Endodermal cell (in vitro differentiated cells): ENCODE measurements around the gene MTX3. TPM values are rescaled to one million over a fixed set of nuclear protein-coding genes. Genes with fewer than 3 reads are reported as not detected.

Experiments used
- DNase-seq: peaks from one replicate; pipeline ENCODE4 v3.0.0-alpha.2; 2017
- H3K27ac ChIP-seq: 2 replicates; pipeline ENCODE4 v1.5.1; 2013; ENCODE audit warnings: mild to moderate bottlenecking, low read depth, low read length, moderate library complexity
- H3K27me3 ChIP-seq: 2 replicates; pipeline ENCODE4 v1.6.1; 2013; ENCODE audit warnings: mild to moderate bottlenecking, low read length, moderate library complexity; ENCODE audit not compliant: insufficient read depth, control insufficient read depth, poor library complexity, severe bottlenecking
- H3K36me3 ChIP-seq: 2 replicates; pipeline ENCODE4 v1.7.0; 2013; ENCODE audit warnings: mild to moderate bottlenecking, low read length, moderate library complexity; ENCODE audit not compliant: control insufficient read depth, insufficient read depth
- H3K4me1 ChIP-seq: one replicate; pipeline ENCODE4 v1.7.0; 2013; ENCODE audit warnings: low read length; ENCODE audit not compliant: control insufficient read depth, insufficient read depth
- H3K4me3 ChIP-seq: 2 replicates; pipeline ENCODE4 v1.5.1; 2013; ENCODE audit warnings: mild to moderate bottlenecking, low read length, moderate library complexity
- H3K9ac ChIP-seq: 2 replicates; pipeline ENCODE4 v1.6.1; 2013; ENCODE audit warnings: mild to moderate bottlenecking, low read length, moderate library complexity; ENCODE audit not compliant: poor library complexity, severe bottlenecking; ENCODE audit errors: extremely low read depth
- H3K9me3 ChIP-seq: 2 replicates; pipeline ENCODE4 v1.6.1; 2013; ENCODE audit warnings: mild to moderate bottlenecking, low read length, moderate library complexity; ENCODE audit not compliant: control insufficient read depth
- H3K27ac Mint-ChIP-seq: 2 replicates; pipeline ENCODE4 v1.8.0; 2020; ENCODE audit warnings: mixed read lengths
- H3K27me3 Mint-ChIP-seq: 2 replicates; pipeline ENCODE4 v1.8.0; 2021; ENCODE audit warnings: mild to moderate bottlenecking, mixed read lengths; ENCODE audit not compliant: insufficient read depth
- H3K36me3 Mint-ChIP-seq: 2 replicates; pipeline ENCODE4 v1.8.0; 2020; ENCODE audit warnings: low read depth, mixed read lengths
- H3K4me1 Mint-ChIP-seq: 2 replicates; pipeline ENCODE4 v1.8.0; 2020; ENCODE audit warnings: mixed read lengths
- H3K4me3 Mint-ChIP-seq: 2 replicates; pipeline ENCODE4 v1.8.0; 2020; ENCODE audit warnings: mild to moderate bottlenecking, moderate library complexity, mixed read lengths
- H3K9me3 Mint-ChIP-seq: 2 replicates; pipeline ENCODE4 v1.8.0; 2020; ENCODE audit warnings: mild to moderate bottlenecking, mixed read lengths
- WGBS, 2 experiments: methylation state at CpG; one replicate each; pipeline versions ENCODE4 v1.1.5 to v1.1.7; 2013; ENCODE audit warnings: missing lambda C conversion rate in 2 of 2, mixed read lengths in 1 of 2; ENCODE audit not compliant: insufficient coverage in 1 of 2, insufficient read length in 1 of 2; 5-methylcytosine and 5-hydroxymethylcytosine counted together
- total RNA-seq, 2 donors: library from RNA; stranded (reverse); fragmentation: NEBNext Ultra II Directional in 1 of 2; extraction: Animal tissue kit (Norgen Biotek cat#: 25700) in 1 of 2; gene quantifications; 2 replicates in 1 of 2; 3 replicates in 1 of 2; pipeline ENCODE4 v1.2.1, GENCODE V29; 2021
- TF ChIP-seq, protein P1 (sequence below): fragments of 200-600 bp; sonication (generic); conservative IDR thresholded peaks from 2 replicates; pipeline ENCODE4 v1.5.0; 2021; ENCODE audit warnings: antibody characterized with exemption, mild to moderate bottlenecking

Gene MTX3
- total RNA-seq, 2 donors from 2014 or later = 25.7 to 39.7 TPM

DNA sequence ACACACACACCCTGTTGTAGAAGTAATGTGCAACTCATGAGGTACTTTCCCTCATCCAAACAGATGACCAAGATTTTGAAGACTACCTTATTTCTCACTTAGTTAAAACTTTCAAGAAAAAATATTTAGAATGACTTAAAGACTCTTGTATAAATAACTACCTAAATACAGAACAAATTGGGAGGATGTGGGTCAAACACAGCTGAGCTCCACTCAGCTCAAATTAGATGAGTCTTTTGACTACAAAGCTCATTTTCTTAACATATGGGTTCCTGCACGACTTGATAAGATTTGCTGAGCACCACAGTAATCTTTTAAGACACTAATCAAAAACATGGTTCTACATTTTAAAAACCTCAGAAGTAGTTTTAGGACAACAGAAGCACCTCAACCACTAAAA, 8.9 kb downstream of the MTX3 start:
- no peaks in the 10 kb centered on the region for H3K27me3 Mint-ChIP-seq
- TF ChIP-seq, protein P1, sequence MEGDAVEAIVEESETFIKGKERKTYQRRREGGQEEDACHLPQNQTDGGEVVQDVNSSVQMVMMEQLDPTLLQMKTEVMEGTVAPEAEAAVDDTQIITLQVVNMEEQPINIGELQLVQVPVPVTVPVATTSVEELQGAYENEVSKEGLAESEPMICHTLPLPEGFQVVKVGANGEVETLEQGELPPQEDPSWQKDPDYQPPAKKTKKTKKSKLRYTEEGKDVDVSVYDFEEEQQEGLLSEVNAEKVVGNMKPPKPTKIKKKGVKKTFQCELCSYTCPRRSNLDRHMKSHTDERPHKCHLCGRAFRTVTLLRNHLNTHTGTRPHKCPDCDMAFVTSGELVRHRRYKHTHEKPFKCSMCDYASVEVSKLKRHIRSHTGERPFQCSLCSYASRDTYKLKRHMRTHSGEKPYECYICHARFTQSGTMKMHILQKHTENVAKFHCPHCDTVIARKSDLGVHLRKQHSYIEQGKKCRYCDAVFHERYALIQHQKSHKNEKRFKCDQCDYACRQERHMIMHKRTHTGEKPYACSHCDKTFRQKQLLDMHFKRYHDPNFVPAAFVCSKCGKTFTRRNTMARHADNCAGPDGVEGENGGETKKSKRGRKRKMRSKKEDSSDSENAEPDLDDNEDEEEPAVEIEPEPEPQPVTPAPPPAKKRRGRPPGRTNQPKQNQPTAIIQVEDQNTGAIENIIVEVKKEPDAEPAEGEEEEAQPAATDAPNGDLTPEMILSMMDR = no peak
- peaks cover 90% of the 10 kb centered on the region for H3K36me3 ChIP-seq
- DNase-seq = no peak
- no peaks in the 10 kb centered on the region for H3K9me3 ChIP-seq
- no peaks in the 10 kb centered on the region for H3K4me1 Mint-ChIP-seq
- H3K4me3 ChIP-seq = no peak overlapping the region
- no peak overlapping the region for H3K9ac ChIP-seq
- no peak overlapping the region for H3K4me3 Mint-ChIP-seq
- H3K9me3 Mint-ChIP-seq = no peaks in the 10 kb centered on the region
- no peaks in the 10 kb centered on the region for H3K4me1 ChIP-seq
- H3K27me3 ChIP-seq = no peaks in the 10 kb centered on the region
- no peak overlapping the region for H3K27ac Mint-ChIP-seq
- peaks cover 67% of the 10 kb centered on the region for H3K36me3 Mint-ChIP-seq
- WGBS, 2 experiments = 92 to 100% methylated on average over 1 of the region's 1 CpG
- no peak overlapping the region for H3K27ac ChIP-seq

DNA sequence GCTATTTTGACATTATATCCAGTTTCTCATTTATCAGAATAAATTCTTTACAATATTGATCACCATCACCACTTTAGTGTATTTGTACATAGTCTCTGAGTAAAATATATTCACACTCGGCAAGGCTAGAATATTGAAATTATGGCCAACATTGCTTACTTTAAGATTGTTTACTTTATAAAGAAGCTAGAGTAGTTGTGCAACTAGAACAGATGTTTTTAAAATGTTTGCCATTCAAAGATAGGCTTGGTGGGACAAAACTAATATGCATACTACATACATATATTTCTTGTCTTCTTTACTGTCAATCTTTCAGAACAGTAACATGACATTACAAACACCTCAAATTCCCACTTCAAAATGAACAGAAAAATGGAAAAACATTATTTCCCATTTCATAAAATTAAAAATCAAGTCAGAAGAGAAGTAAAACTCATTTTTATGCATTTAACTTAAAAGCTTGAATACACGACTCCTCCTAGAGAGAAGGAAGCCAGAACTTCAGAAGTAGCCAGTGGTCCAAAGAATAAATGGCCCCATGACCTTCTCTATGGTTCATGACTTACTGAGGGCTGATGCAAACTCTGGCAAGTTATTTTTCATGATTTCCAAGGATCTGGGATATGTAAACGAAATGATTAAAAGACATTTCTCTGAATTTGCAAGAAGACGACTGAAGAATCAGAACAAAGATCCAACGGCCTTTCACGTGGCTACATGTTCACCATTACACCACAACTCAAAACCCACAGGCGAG, 14.1 kb downstream of the MTX3 start:
- Mint-ChIP-seq H3K4me3 (no peak overlapping the region), H3K27me3 (no peaks in the 10 kb centered on the region), H3K36me3 (peaks cover 37% of the 10 kb centered on the region), H3K27ac (no peak overlapping the region), H3K9me3 (no peaks in the 10 kb centered on the region), H3K4me1 (peaks cover 5% of the 10 kb centered on the region)
- H3K9me3 ChIP-seq = no peaks in the 10 kb centered on the region
- no peak overlapping the region for H3K27ac ChIP-seq
- 94 to 96% methylated on average over 2 to 7 of the region's 7 CpGs for WGBS, 2 experiments
- H3K9ac ChIP-seq = no peak overlapping the region
- no peaks in the 10 kb centered on the region for H3K27me3 ChIP-seq
- H3K36me3 ChIP-seq = peaks cover 60% of the 10 kb centered on the region
- no peak overlapping the region for H3K4me3 ChIP-seq
- no peak for DNase-seq
- H3K4me1 ChIP-seq = no peaks in the 10 kb centered on the region
- TF ChIP-seq, protein P1 = no peak

DNA sequence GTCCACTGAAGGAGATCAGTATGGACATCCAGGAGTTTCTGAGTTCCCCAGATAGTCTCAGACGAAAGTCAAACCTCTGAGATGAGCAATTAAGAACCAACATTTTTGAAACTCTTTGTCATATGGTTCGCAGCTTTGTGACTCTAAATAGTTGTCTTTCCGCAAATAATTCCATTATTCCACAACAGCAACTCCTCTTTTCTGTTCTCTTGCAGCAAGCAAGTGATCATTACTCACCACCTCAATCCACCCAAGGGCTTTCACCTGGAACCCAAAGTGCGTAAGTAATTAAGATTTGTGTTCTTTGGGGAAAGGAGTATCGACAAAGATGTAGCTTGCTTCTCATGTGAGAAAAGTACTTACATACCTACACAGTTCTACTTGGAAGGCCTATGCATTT, 15.6 kb downstream of the MTX3 start:
- Mint-ChIP-seq H3K9me3 (no peaks in the 10 kb centered on the region), H3K4me1 (peaks cover 5% of the 10 kb centered on the region), H3K36me3 (peaks cover 29% of the 10 kb centered on the region), H3K27ac (no peak overlapping the region), H3K4me3 (no peak overlapping the region), H3K27me3 (no peaks in the 10 kb centered on the region)
- H3K27me3 ChIP-seq = no peaks in the 10 kb centered on the region
- H3K27ac ChIP-seq = no peak overlapping the region
- WGBS, 2 experiments = 88 to 100% methylated on average over 1 to 4 of the region's 5 CpGs
- peaks cover 50% of the 10 kb centered on the region for H3K36me3 ChIP-seq
- no peaks in the 10 kb centered on the region for H3K4me1 ChIP-seq
- H3K9ac ChIP-seq = no peak overlapping the region
- no peaks in the 10 kb centered on the region for H3K9me3 ChIP-seq
- H3K4me3 ChIP-seq = no peak overlapping the region
- TF ChIP-seq, protein P1 = no peak
- no peak for DNase-seq
